CD1c-positive myeloid dendritic cell (primary cell): ENCODE results near the gene GPATCH11.
A peak's percentile ranks its signal among the peaks of the same experiment; 100 is the strongest.

Source experiments
- DNase-seq: peaks from one replicate; pipeline ENCODE4 v3.0.0-alpha.2; 2016; ENCODE audit errors: extremely low spot score

The GPATCH11 gene

DNA sequence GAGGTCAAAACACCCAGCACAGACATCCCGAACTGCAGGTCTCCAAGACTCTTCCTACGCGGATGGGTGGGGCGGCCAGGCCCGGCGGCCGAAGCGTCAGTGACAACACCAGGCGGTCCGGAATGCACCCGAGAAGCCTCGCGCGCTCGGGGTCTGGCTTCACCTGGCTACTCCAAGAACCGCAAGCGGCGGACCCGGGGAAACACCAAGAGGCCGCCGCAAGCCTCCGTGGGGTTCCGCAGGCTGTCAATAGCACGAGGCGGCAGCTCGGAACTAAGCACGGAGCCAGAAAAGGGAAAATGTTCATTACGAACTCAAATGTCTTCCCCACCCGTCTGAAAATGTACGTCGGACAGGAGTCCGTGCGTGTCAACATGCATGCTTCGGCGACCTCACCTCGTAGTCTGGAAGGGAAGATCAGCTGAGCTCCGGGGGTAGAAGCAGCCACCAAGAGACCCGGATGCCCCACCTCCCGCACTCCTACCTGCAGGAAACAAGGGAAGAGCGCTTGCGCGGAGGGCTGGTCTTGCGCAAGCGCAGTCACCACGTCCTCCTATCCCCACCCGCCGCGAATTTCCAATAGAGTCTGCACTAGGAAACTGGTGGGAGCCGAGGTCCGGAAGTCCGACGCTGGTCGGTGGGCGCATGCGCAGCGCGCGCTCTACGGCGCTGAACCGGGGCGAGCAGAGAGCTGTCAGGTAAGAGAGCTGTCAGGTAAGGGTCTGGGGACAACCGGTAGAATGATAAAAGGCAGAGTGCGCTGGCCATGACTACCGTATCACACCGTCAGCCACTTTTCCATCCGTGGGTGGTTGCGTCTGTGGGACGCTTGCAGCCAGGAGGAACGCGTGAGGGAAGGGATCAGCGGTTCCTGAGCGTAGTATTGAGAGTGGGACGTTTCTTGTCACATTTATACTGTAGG lies at the start of gene GPATCH11, which contains the start of gene HEATR5B:
TSS of gene GPATCH11 (plus strand) at position 646 of the 922 bp plus-strand sequence. CDS start 3,864 bp downstream, outside the sequence.
TSS of gene HEATR5B (minus strand) at position 500 of the 922 bp plus-strand sequence. CDS start 958 bp downstream, outside the sequence.
- peak; percentile 98 for DNase-seq

DNA sequence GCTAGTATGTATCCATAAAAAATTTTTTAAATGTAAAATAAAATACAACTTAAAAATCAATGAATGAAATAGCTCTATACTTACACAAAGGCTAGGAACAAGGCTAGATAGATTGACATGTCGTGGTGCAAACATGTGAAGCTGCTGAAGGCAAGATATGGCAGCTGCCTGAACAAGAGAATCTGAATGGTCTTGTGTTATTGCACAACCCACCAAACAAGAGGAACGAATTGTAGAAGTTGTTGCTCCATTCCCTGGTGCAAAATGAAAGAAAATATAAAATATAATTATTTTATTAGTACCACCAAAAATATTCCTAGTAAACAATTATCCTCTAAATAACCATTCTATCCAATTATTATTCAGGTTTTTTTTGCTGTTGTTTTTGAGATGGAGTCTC lies 46.5 kb upstream of the GPATCH11 start:
- no peak for DNase-seq

DNA sequence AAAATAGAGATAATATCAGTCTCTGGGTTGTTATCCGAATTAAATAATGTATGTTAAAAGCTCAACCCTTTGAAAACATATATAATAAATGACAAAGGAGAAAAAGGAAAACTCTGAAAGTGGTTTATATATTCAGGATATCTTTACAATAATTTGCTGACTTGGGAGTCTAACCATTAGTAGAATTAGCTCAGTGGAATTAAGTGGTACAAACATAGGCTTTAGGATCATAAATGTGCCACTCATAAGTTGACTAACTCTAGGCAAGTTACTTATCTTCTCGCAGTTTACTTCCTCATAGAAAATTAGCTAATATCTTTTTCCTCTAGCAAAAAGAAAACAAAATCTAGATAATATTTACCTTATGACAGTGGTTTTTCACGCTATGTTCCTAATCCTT lies 44.7 kb upstream of the GPATCH11 start:
- no peak for DNase-seq

DNA sequence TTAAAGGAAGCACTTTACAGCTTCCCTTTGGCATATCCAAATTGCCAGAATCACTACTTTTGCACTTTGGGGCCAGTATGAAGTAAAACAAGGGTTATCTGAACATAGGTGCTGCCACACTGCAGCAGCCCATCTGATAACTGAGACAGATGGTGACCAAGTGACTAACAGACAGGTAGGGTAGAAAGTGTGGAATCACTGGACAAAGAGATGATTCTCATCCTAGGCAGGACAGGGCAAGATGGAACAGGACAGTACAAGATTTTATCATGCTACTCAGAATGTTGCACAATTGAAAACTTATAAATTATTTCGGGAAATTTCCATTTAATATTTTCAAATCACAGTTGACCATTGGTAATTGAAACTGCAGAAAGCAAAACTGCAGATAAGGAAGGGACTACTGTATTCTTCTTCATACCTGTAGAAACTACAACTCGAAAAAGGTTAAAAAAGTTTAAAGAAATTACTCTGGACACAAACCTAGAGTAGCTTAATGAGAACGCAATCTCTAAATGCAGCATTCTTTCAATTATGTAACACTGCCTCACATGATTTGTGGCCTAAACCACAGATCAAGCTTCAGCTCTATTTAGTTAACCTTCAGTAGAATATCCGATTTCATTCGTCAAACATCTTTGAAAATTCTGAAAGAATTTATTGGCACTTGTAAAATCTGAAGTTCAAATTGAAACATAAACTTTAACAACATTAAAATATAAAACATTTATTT lies 31.6 kb upstream of the GPATCH11 start:
- DNase-seq: no peak

DNA sequence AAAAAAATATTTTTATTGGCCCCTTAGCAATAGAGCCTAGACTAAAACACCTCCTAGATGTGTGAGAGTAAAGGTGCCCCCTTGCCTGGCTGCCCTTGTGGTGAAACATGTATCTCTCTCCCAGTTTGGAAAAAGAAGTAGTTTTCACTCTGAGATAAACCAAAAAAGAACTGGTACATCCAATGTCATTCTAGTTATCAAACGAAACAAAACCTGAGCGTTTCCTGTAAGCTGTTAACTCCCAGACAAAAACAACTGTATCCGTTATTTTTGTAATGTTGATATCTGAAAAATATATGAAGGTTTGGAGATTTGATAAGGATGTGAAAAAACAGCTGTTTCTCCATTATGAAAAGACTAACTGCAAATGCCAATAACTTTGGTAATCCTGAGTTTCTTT lies 24.5 kb upstream of the GPATCH11 start:
- no peak for DNase-seq

DNA sequence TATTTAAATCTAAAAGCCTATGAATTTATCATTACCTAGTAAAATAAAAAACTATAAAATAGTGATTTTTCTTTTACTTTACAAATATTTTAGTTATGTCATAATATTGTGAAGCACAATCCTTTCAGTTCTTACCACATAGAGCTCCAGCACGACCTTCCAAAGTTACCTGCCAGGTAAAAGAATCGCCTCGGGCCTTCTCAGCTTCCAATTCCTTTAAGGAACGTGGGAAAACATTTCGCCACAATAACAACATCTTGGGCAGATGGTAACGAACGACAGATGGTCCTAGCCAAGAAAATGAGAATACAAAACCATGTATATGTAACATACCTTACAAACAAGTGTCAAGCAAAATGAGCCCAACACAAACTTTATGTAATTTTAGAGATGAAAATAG lies 23.9 kb upstream of the GPATCH11 start:
- no peak for DNase-seq

DNA sequence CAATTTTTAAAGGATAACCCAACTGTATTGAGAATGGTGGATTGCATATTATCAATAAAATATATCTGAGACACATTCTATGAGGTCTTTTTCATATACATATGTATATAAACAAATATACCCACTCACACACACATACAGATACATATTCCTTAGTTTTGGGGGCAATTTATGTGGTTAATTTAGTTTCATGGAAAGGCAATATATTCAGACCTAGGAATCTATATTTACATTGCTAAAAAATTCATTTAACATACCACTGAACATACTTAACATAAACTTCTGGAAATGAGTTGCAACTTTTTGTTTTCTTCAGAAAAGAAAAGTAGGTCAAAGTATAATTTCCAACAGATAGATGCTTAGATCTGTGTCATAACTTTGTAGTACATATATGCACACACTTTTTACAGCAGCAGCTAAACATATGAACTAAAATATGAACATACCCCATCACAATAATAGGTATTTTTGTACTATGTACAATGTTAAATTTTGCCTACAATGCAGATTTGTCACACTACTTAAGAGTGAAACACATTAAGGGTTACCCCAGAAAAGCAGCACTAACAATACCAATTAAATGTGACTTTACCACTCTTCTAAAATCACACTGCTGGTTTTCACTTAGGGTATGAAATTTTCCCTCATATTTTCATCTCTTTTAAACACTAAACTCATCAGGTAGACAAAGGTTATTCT lies 23.2 kb upstream of the GPATCH11 start:
- no peak for DNase-seq

DNA sequence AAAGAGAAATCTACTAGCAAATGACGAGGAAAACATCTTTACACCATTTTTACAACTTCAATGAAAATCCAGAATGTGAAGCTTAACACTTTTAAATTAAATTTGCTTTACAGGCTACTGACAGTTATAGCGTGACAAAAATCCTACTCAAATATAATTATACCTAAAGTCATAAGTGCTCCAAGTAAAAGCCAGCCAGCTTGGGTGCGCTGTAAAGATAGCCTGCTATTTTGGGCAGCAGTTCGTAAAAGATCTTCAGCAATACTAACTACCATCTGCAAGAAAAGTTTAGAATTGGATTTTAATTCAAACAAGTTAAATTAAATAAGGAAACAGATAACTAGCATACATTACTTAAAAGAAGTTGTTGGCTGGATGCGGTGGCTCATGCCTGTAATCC lies 22.5 kb upstream of the GPATCH11 start:
- no peak for DNase-seq

DNA sequence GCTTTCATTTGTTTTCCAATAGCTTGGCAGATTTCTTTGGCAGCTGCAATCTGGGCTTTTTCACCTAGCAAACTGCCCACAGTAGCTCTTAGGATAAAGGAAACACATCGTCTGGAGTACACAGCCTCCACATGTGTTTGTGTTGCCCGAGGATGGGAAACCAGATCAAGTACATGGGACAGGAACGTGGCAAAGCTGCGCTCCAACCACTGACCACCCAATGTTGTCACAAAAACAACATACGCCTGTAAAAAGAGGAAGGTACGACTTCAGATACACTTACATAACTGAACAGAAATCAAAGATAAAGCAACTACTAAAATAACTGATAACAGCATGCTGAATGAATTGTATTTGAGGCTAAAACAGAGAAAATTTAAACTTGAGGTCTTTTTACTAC lies 15.6 kb upstream of the GPATCH11 start:
- DNase-seq: no peak

DNA sequence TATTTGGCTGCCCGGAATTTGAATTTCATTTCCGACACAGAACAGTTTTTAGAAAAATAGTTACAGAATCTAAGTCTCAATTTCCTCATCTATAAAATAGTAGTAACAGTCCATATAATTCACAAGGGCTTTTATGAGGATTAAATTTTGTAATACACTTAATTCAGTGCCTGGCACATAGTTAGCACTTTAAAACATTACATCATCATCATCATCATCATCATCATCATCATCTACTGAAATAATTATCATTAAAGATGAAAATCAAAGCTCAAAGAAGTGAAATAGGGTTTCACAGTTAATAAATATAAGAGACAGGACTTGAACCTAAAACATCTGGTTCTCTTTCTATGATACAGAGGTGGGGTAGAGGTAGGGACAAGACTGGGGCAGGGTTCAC lies 13.4 kb upstream of the GPATCH11 start:
- DNase-seq: no peak

DNA sequence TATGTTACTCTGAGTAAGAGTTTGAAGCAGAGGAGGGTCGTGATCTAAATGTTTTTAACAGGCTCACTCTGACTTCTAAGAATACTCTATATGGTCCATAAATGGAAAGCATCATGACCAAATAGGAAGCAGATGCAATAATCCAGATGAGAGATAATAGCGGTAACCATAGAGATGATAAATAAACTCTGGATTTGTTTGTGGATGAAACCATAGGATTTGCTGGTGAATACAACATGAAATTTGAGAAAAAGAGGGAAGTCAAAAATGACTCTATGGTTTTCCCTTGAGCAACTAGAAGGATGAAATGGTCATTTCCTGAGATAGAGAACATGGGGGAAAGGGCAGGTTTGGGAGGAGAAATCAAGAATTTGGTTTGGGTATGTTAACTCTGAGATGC lies 4.1 kb upstream of the GPATCH11 start:
- peak; percentile 77 for DNase-seq

DNA sequence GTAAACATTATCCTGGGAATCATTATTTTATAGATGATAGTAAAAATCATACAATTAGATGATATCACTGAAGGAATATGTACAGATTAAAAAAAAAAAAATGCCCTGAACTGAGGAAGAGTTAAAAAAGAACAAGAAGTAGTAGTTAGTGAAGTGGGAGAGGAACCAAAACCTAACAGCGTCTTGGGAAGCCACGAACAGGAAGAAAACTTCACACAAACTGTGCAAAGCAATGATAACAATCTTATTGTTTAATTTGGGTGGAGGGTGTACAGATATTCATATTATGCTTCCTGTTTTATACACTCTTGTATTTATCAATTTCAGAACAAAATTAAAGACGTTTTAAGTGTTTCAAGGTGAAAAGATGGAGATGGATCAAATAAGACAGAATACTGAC lies 3.6 kb upstream of the GPATCH11 start:
- DNase-seq: peak; percentile 58

DNA sequence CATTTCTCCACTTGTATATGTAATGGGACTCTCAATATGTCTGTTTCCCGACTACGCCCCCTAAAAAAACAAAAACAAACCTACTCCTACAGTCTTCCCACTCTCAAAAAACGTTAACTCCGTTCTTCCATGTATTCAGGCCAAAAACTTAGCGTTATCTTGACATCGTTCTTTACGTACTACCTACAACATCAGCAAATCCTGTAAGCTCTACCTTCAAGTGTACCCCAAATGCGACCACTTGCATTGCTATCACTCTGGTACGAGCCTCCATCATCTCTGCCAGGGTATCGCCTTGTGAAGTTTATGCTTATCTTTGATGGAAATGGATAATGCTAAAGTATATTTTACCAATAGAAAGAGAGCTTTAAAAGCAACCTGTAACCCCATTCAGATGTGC lies 479 bp downstream of the GPATCH11 start:
- no peak for DNase-seq

DNA sequence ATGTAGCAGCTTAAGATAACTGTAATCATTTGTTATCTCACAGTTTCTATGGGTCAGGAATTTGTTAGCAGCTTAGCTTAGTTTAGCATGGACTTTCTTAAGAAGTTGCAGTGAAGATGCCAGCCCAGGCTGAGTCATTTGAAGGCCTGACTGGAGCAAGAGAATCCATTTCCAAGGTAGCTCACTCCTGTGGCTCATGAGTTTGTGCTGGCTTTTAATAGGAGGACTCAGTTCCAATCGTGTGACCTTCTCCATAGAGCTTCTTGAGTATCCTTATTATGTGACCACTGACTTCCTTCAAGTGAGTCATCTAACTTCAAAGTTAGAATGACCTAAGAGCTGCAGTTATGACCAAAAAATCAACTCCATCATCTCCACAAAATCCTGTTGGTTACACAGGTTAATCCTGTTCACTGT lies 1.4 kb downstream of the GPATCH11 start:
- DNase-seq: peak; percentile 61

DNA sequence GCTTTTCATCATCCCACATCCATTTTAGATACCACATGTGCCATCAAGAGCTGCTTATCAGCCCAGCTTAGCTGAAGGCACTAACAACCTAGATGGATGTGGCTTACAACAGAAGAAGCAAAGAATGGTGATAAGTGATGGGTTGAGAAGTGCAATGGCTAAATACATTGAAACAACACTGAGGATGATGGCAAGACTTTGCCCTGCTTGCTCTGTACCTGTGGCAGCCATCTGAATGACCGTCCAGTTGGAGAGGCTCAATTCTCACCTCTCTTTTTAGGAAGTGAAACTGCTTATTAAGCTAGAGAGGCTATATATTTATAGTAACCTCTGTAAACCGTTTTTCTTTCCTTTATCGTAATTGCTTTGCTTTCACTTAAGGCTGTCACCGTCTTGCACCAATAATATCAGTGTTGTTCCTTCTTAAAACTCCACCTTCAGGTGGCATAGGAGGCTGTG lies 5.7 kb downstream of the GPATCH11 start:
- peak; percentile 36 for DNase-seq

DNA sequence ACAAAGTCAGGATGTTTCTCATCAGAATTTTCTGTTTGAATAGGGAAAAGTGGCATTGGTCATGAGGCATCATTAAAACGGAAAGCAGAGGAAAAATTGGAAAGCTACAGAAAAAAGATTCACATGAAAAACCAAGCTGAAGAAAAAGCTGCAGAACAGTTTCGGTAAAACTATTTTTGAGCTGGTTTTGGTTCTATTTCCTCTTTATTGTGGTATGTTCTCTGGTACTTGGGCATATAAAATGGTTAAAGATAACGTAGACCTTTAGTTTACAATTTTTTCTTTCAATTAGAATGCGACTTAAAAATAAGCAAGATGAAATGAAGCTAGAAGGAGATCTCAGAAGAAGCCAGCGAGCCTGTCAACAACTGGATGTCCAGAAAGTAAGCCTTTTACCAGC lies 7.6 kb downstream of the GPATCH11 start:
- no peak for DNase-seq

DNA sequence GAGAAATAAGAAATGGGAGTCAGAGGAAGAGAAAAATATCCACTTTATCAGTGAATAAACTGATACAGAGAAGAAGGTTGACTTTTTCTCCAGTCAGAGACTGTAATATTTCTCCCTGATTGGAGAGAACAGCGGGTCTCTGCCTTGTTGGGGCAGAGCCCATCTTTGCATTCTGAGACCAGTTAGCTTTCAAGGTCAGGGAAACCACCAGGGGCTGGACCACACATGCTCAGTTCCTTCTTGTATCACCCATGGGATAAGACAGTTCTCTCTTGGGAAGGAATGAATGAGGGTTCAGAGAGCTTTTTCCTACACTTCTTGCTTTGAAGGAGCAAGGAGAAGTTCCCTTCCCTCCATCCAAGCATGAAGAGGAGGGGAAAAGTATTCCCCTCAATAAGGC lies 12.2 kb downstream of the GPATCH11 start:
- no peak for DNase-seq

DNA sequence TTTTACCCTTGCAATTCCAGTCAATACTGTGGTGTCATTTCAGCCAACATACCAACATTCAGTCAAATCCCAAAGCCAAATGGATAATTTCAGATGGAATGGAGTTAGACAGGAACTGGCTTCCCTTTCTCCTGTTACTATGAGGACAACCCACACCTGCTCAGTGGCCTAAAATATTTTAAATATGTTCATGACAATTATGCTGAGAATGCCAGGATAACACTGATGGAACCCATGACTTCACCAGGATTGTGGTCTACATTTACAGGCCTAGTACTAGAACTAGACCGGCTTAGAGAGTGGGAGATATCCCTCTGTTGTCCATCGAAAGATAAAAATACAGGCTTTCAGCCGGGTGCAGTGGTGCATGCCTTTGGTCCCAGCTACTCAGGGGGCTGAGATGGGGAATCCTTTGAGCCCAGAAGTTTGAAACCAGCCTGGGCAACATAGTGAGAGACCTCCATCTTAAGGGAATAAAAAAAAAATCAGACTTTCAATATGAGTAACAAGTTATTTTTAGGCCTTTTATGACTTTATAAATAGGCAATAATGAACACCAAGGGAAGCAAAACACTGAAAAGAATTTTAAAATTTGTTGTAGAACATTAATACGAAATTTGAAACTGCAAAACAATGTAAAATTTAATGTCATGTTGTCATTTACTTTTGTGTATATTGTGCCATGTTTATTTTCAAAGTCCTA lies 14.2 kb downstream of the GPATCH11 start:
- DNase-seq: no peak

DNA sequence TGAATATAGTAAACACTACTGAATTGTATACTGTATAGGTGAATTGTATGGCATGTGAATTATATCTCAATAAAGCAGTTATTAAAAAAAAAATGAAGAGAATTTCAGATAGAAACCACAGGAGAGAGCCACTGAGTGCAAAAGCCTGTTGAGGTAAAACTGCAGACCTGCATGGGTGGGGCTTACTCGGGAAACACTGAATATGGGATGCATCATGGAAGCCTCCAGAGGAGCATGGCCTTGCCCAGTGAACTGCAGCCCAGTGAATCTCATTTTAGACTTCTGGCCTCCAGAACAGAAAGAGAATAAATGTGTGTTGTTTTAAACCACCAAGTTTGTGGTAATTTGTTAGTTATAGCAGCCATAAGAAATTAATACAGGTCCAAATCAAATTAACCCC lies 15.7 kb downstream of the GPATCH11 start:
- no peak for DNase-seq

DNA sequence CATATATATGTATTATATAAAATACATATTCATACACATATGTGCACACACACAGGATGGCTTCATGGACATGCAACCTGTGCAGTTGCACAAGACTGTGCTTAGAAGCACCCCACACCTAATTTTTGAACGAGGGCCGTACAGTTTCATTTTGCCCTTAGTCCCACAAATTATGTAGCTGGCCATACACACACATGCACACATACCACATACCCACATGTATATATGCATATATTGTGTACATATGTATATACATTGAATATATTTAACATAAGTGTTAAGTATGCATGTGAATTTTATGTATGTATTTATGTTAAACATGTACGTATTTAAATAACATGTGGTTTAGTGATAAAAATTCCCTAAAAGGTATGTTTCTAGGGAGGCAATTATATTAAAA lies 18.3 kb downstream of the GPATCH11 start:
- no peak for DNase-seq

DNA sequence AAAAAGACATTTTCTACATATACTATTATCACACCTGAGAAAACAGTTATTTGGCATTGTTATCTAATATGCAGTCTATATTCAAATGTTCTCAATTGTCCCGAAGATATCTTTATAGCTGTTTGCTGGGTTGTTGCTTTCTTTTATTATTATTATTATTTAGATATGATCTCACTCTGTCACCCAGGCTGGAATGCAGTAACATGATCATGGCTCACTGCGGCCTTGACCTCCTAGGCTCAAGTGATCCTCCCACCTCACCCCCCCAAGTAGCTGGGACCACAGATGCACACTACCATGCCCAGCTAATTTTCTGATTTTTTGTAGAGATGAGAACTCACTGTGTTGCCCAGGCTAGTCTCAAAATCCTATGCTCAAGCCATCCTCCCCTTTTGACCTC lies 19.9 kb downstream of the GPATCH11 start:
- DNase-seq: no peak

DNA sequence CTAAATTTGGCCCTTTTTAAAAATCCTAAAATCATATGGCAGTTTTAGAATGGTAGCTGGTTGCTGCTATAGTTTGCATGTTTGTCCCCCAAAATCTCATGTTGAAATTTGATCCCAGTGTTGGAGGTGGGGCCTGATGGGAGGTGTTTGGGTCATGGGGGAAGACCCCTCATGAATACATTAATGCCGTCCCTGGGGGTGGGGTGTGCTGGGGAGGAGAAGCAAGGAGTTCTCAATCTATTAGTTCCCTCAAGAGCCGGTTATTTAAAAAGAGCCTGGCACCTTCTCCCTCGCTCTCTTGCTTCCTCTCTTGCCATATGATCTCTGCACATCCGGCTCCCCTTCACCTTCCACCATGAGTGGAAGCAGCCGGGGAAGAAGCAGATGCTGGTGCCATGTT lies 20.8 kb downstream of the GPATCH11 start:
- no peak for DNase-seq
